Measurements from ENCODE around the gene PPP1R3C. TPM values are rescaled to one million over a fixed set of nuclear protein-coding genes. Genes with fewer than 3 reads are reported as not detected.
A peak's percentile ranks its signal among the peaks of the same experiment; 100 is the strongest.

The PPP1R3C gene
- total RNA-seq, 1 donor from 2014 or later: 0.20 TPM

- DNase-seq (ENCODE audit: low read depth in 2 of 2): no peak
Observed at GRCh38 chr10:91602449-91602848, 30.4 kb downstream of the PPP1R3C start.

- DNase-seq (ENCODE audit: low read depth in 2 of 2): no peak
Observed at GRCh38 chr10:91601212-91601611, 31.7 kb downstream of the PPP1R3C start.

- peak in 1 of 2 donors; percentile 82 for DNase-seq (ENCODE audit: low read depth in 2 of 2)
Observed at GRCh38 chr10:91598211-91598977, 34.5 kb downstream of the PPP1R3C start.

- DNase-seq (ENCODE audit: low read depth in 2 of 2): peak in 1 of 2 donors; percentile 57
Observed at GRCh38 chr10:91597197-91597881, 35.5 kb downstream of the PPP1R3C start.

DNA sequence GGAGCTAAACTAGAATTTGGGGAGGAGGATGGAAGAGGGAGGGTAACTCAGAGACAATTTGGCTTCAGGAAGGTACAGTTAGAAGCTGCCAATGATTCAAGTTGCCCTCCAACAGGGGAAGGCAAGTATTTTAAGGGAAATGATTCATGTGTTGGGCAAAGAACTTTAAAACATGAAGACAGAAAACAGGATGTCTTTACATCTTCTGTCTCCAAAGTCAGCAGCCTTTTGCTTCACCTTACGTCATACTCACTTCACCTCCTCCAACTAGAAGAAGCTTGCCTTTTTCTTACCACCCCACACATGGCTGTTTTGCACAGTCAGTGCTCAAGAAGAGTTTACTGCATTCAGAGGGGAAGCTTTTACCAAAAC, 36.1 kb downstream of the PPP1R3C start:
- DNase-seq (ENCODE audit: low read depth in 2 of 2): peak in 1 of 2 donors; percentile 90

DNA sequence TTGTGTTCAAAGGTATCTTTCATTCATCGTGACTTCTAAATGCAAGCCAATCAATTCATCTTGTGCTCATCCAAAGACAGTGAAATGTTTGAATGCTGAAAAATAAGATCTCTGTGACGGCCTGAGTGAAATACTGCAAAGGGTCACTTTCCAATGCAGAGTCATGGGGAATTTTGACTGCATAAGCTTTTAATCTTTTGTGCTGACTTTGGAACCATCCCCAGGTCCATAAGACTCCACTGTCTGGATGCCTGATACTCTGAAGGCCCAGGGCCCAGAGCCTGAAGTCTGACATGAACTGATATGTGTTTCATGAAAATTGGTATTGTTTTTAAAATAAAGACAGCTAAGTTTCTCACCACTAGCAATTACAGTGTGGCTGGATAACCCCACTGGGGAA, 39.0 kb downstream of the PPP1R3C start:
- no peak for DNase-seq (ENCODE audit: low read depth in 2 of 2)

DNA sequence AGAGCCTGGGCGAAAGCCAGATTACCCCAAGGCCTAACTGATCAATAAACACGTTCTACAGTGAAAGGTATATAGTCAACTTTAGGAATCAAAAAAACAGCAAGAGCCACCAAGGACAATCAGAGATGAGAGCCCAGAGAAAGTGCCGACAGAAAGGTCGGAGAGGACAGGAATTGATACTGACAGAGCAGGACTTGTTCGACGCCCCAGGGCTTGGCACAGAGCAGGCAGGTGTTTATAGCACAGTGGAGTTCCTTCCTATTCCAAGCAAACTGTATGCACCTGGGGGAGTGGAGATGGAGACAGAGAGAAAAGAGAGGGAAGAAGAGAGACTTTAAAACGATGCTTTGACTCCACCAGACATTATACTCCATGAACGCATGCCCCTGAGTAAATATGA, 39.5 kb downstream of the PPP1R3C start:
- DNase-seq (ENCODE audit: low read depth in 2 of 2): no peak

- DNase-seq (ENCODE audit: low read depth in 2 of 2): no peak
Observed at GRCh38 chr10:91592266-91592975, 40.5 kb downstream of the PPP1R3C start.

DNA sequence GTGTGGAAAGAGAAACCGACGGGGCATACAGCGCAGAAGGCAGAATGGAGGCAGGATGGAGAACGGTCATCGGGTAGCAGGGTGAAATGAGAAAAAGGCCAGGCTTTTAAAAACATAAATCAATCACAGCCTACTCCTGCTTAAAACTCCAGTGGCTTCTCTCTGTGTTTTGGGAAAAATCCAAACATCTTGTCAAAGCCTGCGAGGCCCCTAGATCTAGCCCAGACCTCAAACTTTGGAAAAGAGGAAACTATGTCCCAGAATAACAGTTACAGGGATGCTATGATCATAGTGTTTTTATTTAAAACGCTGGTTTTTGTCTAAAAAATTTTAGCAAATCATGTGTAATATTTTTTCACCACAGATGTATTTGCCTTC, 41.1 kb downstream of the PPP1R3C start:
- no peak for DNase-seq (ENCODE audit: low read depth in 2 of 2)

DNA sequence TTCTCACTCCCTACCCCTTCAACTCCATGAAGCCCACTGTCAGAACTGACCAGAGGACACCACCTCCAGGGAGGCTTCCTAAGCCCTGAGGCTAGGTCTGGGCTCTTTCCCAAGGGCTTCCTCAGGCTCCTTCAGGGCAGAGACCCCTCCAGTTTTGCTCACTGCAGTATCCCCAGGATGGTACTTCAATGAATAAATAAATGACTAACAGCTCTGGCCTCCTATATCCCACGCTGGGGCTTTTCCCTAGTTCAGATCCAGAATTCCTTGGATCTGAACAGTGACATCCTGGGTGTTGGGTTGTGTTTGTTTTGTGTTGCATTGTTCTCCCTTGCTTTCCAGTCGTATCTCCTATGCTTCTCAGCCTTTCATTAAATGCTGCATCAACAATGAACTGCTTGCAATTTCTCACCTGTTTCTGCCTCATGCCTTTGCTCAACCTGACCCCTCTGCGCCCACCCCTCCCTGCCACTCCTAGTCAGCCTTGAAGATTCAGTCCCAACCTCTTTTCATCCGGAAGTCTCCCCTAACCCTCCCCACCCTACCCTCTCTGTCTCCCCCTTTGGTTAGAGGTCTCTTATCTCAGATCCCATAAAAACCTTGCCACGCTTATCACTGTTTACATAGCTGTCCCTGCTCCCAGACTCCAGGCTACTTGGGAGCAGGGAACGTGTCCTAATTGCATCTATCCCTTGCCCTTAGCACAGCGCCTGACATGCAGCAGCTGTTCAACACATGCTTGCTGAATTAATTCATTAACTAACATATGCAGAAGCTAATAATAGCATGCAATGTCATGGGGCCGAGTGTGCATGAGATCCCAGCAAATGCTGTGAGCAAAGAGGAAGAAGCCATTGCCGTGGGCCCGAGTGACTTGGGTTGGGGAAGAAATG, 41.7 kb downstream of the PPP1R3C start:
- peak in 1 of 2 donors; percentile 60 for DNase-seq (ENCODE audit: low read depth in 2 of 2)

- DNase-seq (ENCODE audit: low read depth in 2 of 2): peak in 1 of 2 donors; percentile 41
Observed at GRCh38 chr10:91590142-91590903, 42.5 kb downstream of the PPP1R3C start.

DNA sequence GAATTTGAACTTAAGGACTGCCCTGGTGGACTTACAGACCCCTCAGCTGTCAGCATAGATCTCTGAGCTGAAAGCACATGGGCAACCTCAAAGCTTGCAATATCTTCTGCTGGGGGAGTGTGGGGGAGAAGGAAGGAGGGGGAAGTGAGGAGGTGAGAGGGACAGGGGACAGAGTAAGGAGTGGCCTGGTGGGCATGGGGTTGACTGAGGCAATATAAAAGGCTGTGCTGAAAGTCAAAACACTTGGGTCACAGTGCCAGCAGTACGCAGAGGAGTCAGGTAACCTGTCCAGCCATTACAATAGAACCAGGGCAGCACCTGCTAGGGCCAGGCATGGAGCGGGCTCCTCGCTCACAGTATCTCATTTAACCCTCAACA, 43.2 kb downstream of the PPP1R3C start:
- no peak for DNase-seq (ENCODE audit: low read depth in 2 of 2)

- DNase-seq (ENCODE audit: low read depth in 2 of 2): peak in 1 of 2 donors; percentile 77
Observed at GRCh38 chr10:91589015-91589657, 43.7 kb downstream of the PPP1R3C start.

DNA sequence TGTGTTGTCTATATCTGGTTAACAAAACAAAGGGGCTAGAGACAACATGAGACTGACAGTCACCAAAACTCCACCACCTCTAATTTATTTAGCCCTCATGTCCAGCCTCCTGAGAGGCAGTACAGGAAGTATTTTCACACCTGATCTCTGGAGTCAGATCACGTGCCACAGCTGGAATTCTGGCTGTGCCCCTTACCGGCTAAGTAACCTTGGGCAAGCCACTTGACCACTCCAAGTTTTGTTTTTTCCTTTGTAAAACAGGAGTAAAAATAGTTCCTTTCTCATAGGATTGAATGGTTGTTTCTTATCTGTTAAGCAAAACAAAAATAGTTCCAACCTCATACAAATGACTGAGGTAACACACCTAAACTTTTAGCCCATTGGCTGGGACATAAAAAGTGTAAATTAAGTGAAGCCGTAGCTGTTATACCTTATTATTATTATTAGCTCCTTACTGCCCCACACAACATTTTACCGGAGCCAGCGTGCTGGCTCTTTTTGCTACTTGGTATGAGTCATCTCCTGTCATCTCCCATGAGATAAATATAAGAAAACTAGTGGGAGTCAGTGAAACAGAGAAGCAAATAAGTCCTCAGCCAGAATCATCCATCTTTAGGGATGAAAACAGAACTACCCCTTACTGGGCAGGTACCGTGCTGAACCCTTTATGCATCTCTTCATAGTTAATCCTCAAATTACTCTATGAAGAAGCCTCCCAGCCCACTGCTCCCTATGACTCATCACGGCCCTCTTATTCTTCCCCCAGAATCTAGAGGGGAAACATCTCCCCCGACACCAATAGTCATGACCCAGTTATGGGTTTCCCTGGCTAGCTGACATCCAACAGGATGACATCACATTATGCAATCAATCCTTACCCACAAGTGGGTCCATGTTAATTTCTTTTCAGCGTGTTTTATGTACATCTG, 44.9 kb downstream of the PPP1R3C start:
- DNase-seq (ENCODE audit: low read depth in 2 of 2): peak in 1 of 2 donors; percentile 85

DNA sequence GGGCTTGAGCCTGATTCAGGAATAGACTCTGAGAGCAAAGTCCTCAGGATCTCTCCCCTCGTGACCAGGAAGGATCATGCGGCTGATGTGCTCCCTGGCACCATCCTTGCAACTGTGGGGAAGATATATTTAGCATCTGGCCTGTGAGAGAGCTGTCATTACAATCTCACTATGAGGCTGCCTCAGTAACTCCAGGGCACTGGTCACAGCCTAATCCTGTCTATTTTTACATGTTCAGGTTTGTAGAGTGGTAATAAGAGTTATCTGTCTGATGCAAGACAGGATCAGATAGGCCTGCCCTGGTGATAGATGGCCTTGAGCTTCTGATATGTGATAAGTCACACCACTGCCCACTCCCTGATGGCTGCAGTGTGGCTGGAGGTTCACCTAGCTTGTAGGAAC, 50.7 kb downstream of the PPP1R3C start:
- no peak for DNase-seq (ENCODE audit: low read depth in 2 of 2)

GRCh38 chr10:91579329-91579985, 53.4 kb downstream of the PPP1R3C start:
- no peak for DNase-seq (ENCODE audit: low read depth in 2 of 2)
